NB4 (cell line): ENCODE results near the gene MYO1A.

ENCODE experiments used
- CTCF ChIP-seq: IDR thresholded peaks from one replicate; pipeline ENCODE4 v1.5.1; 2012; ENCODE audit warnings: low read depth, low read length
- MAX ChIP-seq: IDR thresholded peaks from 2 replicates; pipeline ENCODE4 v1.6.1; 2011; ENCODE audit warnings: low read depth, low read length
- POLR2A ChIP-seq: IDR thresholded peaks from 2 replicates; pipeline ENCODE4 v1.6.1; 2011; ENCODE audit warnings: mild to moderate bottlenecking; ENCODE audit not compliant: insufficient read length; ENCODE audit errors: extremely low read depth

DNA sequence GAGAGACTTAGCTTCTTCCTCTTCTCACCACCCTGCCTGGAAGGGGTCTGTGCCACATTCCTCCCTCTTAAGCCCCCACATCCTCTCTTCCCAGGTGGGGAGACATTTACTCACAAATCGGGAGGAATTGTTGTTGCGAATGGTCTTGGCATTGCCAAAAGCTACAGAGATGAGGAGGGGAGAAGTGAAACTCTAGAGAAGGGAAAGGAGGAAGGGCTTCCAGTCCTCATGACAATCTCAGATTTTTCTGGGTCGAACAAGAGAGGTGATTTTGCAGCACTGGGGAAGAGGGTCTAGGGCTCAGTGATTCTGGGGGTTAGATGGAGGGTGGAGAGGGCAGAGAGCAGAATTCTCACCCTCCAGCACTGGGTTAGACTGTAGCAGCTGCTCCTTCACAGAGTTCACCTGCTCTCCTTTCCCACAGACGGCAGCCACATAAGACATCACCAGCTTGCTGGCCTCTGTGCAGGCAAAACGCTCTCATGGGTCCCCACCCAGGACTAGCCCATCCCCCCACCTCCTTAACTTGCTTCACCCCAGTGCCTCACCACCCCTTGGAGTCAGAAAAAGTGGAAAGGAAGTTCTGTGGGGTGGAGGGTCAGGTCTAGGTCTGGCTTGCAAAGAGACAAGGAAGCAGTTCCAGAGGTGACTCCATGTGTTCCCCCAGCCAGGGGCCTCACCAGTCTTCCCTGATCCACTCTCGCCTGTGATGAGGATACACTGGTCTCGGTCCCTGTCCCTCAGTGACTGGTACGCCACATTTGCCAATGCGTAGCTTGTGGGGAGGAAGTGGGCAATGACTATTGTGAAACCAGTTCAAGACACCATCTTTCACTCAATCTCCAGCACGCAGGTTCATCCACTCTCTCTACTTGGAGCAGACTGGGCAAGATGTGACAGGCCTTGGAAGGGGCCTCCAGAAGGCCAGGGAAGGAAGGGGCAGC lies 2.7 kb downstream of the MYO1A start:
- TF ChIP-seq CTCF (no peak), POLR2A (no peak), MAX (0 out of 2 replicates have a peak, but pooled peaks have one; percentile 28)
